Activated T-helper 1 cell treated with Interleukin-2 at 50 U/mL for 16 hours (primary cell): Measurements from ENCODE around the gene LLGL2.

ENCODE experiments used
- DNase-seq: peaks from one replicate; pipeline ENCODE4 v3.0.0-alpha.2; 2020; ENCODE audit warnings: low read depth

LLGL2 gene

GRCh38 chr17:75616521-75617122, 91.1 kb downstream of the LLGL2 start:
- no peak for DNase-seq

DNA sequence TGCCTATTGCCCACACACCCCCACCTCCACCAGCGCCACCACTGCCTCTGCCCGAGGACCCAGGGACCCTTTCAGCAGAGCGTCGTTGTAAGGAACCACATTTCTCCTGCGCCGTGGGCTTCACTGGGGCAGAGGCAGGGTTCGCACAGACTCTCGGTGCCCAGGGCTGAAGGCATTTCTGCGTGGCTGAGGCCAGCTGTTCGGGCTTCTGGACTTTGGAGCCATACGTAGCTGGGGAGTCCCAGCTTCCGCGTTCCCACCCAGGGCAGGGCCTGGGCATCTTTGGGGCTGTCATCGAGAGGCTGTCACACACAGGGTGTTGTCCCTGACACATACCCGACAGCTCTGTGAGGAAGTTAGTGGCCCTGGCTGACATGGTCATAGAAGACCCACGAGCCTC, 91.7 kb downstream of the LLGL2 start:
- DNase-seq = no peak

GRCh38 chr17:75617675-75618074, 92.2 kb downstream of the LLGL2 start:
- DNase-seq = no peak

GRCh38 chr17:75619506-75620431, 94.3 kb downstream of the LLGL2 start:
- no peak for DNase-seq

DNA sequence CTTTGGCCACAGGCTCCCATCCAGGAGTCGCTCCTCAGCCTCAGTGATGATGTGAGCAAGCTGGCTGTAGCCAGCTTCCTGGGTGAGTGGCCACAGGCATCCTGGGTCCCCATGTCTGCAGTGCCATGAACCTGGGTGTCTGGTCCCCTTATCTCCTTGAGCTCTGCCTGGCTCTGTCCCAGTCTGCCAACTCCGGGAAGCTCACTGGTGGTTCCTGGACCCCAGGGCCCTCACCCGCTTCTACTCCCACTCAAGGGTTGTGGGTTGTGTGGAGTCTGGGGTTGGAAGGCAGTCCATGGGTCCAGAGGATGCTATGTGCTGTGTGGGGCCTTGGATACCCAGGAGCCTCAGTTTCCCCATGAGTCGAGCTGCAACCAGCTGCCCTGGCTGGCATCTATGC, 96.0 kb downstream of the LLGL2 start:
- DNase-seq = no peak

DNA sequence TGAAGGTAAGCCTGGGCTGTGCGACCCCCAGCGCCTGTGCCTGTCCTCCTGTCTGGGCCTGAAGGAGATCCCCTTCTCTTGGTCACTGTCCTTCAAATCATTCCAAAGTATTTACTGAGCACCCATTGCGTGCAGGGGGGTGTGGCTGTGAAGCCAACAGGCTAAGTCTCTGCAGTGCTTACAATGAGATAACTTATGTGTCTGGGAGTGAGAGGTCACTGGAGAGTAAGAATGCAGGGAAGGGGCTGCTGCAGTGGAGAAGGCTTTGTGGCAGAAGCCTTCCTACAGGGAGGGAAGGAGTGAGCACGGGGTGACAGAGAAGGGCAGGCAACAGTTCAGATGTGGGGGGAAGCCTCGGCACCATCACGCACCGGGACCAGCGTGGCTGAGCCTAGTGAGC, 96.6 kb downstream of the LLGL2 start:
- DNase-seq = no peak

DNA sequence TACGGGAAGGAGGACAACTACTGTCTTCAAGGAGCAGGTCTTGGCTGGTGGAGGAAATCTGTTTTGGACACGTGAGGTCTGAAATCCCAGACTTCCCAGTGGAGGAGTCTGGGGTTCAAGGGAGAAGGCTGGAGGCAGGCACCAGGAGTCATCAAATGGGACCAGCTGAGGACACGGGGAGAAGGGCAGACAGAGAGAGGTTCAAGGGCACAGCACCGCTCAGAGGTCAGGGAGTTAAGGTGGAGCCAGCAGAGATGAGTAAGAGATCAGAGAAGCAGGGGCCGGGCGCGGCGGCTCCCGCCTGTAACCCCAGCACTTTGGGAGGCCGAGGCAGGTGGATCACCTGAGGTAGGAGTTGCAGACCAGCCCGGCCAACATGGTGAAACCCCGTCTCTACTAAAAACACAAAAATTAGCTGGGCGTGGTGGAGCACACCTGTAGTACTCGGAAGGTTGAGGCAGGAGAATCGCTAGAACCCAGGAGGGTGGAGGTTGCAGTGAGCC, 97.3 kb downstream of the LLGL2 start:
- no peak for DNase-seq

GRCh38 chr17:75623386-75623785, 97.9 kb downstream of the LLGL2 start:
- no peak for DNase-seq

- no peak for DNase-seq
Observed at GRCh38 chr17:75624021-75624420, 98.5 kb downstream of the LLGL2 start.
